Stimulated activated CD4-positive, alpha-beta T cell treated with anti-CD3 and anti-CD28 coated beads, Interleukin-2, amount 100 ng/mL, for 4 hours (primary cell): ENCODE results near the gene CIB1.
"Not testable (repeated sequence)": the region's sequence is repeated elsewhere in the genome, so short reads cannot be mapped to it uniquely, and the experiment has no call there.

ENCODE experiments used
- DNase-seq: peaks from one replicate; pipeline ENCODE4 v3.0.0-alpha.2; 2020; ENCODE audit warnings: low read depth

Gene CIB1

DNA sequence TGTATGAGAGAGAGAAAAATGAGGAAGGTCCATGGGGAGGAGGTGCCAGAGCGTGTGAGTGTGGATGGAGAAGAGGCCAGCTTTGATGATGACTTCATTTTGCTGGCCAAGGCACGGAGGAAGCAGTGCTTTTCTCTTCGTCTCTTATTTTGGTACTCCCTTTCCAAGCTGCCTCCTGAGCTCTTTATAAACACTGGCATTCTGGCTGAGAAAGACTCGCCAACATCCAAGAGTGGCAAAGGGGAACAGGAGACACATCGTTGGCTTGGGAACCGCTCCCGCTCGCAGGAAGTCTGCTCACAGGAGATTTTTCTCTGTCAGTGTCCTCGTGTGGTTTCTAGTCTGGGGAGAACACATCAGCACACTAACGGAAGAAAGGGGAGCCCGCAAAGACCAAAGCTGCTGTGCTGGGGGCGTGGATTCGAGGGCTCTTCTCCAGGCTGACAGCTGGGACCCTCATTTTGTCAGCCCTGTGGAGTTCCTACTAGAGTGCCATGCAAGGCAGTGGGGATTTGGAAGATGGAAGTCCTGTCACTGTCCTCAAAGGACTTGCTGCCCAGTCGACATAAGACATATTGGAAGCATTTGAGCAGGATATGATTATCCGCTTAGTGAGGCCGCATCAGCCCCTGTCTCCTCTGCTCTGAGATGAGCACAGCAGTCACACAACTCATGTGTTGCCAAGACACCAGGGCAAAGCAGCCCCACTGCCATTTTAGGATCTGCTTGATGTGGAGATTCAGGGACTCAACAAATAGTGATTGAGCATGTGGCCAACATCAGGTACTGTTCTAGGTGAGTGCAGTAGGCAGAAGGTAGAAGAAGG is 40.6 kb downstream of the CIB1 start:
- no peak for DNase-seq

DNA sequence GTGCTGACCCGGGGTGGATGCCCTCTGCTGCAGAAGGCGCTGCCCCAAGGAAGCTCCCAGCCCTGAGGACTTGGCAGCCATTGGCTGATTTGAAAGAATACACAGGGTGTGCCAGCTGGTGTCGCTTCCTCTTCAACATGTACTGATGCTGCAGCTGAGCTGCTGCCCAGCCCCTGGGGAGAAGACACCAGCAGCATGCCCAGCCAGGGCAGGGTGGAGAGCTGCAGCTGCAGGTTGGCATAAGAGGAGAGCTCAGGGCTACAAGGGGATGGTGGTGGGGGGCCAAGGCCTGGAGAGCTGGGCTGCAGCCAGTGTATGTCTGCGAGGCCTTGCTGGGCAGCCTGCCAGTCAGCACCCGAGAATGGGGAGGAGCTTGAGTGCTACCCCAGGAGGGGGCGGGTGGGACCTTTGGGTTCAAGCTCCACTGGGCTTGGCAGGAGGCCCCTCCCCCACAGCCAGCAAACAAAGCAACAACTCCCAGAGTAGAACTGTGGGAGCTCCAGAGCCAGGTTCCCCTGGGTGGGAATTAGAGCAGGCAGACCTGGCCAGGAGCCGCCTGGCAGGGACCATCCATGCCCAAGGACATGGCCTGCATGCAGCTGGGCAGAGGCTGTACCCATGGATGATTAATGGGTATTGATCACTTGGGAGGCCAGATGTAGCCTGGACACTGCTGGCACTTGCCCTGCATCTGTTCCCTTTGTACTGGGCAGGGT is 41.8 kb downstream of the CIB1 start:
- peak; percentile 3 for DNase-seq

DNA sequence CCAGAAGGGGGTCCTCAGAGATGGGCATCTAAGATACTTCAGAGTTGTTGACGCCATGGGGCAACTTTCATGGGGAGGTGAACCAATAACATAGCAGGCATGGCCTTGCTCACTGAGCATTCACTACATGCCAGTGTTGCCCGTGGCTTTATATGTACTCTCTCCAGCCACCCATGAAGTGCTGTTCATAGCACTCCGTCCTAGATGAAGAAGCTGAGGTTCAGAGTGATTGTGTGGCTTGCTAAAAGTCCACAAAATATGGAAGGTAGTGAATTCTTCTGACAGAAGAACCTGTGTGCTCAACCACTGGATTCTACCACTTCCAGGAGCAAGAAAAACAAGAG is 42.4 kb downstream of the CIB1 start:
- no peak for DNase-seq

DNA sequence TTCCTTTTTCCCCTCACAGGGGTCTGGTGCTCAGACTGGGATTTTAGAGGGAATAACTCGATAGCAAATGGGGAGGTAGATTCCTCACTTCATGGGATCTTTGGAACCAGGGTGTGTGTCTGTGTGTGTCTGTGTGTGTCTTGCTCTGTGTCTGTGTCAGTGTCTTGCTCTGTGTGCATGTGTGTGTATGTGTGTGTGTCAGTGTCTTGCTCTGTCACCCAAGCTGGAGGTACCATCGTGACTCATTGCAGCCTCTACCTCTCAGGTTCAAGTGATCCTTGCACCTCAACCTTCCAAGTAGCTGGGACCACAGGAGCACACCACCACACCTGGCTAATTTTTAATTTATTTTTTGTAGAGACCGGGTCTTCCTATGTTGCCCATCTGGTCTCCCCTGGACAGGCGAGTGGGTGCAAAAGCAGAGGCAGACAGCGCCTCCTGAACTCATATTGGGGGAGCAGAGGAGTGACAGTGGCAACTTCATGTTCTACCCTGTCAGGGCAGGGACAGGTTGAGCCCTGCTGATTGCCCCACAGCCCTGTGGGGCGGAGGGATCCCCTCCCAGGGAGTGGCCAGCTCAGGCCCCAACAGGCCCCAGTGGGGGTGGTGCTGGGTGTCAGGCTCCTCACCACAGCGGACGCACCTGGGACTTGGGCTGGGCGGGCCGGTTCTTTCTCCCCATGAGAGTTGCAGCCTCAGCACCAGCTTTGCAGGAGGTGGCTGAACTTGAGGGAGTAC is 43.0 kb downstream of the CIB1 start:
- no peak for DNase-seq

DNA sequence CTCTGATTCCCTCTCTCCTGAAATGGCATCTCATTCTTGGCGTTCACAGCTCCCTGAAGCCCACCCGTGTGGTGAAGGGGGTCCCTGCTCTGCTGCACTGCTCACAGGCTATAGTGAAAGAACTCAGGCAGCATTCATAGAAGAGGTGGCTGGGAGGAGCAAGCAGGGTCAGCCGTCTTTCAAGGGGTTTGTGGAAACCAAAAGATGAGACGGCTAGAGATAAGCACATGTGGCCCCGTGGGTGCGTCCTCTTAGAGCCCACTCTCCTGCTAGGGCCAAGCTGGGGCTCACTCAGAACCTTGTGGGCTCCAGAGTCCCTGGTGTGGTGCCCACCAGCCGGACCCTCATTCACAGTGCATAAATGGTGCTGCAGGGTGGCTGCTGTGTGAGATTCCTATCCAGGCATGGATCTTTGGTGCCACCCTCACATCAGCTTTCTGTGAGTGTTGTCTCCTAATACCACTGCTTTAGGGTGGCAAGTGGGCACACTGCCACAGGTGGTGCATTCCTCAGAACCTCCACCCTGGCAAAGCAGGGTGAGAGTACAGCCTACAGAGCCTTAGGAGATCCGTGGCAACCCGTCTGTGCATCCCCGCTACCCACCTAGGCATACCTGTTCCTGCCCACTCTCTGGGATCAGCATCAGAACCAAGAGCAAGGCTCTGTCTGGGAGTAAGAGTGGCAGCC is 43.8 kb downstream of the CIB1 start:
- DNase-seq = no peak

DNA sequence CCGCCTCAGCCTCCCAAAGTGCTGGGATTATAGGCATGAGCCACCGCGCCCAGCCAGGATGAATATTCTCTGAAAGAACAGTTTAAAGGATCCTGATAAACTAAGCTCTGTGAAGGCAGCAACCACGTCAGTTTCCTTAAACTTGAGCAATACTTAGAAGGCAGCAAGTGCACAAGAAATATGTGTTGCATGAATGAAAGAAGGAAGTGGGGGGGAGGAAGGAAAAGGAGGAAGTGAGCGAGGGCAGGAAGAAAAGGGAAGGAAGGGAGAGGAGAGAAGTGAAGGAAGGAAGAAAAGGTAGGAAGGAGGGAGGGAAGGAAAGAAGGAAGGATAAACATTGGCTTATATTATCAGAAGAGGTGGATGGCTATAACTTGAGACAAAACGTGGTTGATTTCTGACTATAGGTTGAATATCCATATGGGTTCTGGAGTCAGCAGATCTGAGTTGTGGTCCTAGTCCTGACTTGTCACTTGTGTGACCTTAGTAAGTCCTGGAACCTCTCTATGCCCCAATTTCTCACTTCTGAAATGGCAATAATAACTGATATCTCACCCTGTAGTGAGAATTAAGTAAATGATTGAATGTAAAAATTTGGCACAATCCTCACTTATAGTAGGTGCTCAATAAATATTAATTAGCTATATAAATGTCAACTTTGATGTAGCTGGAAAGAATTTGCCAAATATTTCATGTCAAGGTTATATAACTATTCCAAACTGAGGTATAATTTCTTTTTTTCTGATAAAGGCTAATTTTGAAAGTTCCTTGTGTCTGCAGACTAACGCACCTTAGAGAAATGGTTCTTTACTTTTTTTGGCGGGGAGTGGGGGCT is 44.6 kb downstream of the CIB1 start:
- no peak for DNase-seq

DNA sequence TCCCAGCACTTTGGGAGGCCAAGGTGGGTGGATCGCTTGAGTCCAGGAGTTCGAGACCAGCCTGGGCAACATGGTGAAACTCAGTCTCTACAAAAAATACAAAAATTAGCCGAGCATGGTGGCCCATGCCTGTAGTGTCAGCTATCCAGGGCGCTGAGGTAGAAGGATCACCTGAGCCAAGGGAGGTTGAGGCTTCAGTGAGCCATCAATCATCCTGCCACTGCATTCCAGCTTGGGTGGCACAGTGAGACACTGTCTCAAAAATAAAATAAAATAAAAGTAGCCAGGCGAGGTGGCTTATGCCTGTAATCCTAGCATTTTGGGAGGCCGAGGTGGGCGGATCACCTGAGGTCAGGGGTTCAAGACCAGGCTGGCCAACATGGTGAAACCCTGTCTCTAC is 45.7 kb downstream of the CIB1 start:
- DNase-seq = not testable (repeated sequence)

DNA sequence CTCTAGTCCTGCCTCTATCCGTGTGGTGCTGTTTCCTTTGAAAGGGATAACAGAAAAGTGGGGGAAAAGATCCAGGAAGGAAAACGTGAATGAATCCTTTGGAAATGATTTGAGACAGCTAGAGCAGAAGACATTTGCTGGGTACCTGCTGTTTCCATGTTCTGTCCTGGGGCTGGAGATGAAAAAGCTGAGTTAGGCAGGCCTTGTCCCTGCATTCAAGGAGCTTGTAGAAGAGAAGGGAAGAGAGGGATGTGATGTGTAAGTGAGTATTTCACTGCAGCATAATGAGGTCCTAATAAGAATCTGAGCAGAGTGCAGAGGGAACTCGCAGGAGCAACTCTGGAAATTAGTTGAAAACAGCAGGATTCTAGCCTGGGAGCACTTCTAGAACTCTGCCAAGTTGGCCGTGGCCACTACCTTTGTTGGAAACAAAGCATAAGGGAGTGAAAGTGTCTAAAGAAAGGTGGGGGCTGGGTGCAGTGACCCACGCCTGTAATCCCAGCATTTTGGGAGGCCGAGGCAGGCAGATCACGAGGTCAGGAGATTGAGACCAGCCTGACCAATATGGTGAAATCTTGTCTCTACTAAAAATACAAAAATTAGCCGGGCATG is 46.4 kb downstream of the CIB1 start:
- no peak for DNase-seq

DNA sequence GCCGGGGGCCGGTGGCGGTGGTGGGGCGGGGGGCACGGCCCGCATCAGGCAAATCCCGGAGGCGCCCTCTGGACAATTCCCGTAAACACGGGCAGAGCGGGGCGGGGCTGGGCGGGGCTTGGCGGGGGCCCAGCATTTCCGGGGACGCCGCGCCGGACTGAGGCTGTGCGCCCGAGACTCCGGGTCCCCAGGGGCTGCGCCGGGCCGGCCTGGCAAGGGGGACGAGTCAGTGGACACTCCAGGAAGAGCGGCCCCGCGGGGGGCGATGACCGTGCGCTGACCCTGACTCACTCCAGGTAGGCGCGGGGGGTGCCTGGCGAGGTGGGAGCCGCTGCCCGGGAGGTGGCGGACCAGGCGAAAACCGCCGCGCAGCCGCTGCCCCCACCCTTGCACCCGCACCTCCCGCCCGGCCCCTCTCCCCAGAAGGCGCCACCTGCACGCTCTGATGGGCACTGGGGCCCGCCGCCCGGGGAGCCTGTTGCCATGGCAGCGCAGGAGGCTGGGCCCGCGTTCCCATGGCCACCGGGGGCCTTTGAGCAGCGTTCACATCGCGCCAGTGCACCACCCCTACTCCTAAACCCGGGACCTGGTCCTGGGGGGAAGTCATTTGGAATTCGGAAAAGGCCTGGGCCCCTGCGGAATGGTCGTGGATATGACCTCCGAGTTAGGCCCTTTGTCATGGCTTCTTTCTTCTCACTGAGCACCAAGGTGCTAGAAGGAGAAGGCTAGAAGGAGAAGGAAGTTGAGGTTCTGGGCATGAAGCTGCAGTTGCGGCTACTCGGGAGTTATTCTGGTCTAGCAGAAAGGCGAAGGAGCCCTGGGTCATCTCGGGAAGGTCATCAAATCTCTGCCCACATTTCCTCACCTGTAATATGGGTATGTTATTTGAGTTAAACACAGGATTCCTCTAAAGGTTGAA is 48.7 kb downstream of the CIB1 start:
- peak; percentile 12 for DNase-seq

DNA sequence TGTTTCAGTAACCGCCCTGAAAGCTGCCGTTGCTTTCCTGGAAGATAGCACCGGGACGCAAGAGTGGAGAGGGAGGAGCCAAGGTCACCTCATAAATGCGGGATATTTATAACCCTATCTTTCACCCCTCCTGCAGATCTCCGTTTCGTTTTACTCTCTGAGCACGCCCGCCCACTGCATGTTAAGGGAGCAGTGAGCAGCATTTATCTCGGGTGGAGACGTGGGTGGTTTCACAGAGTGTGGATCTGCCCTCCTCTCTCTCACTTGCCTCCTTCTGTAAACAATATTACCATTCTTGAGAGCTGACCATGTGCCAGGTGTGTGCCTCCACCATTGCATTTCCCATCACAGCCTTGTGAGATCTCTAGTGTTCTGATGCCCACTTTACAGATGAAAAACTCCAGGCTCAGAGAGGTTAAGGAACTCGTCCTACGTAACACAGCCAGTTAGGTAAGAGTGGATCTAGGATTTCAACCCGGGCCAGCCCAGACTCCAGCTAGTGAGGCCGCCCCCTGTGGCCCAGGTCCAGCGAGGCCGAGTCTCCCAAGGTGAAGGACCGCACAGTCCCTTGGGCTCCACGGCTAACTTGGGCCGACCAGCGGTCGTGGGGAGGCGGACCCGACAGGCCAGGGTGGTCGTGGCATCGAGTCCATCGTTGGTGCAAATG is 49.5 kb downstream of the CIB1 start:
- DNase-seq = peak; percentile 26

DNA sequence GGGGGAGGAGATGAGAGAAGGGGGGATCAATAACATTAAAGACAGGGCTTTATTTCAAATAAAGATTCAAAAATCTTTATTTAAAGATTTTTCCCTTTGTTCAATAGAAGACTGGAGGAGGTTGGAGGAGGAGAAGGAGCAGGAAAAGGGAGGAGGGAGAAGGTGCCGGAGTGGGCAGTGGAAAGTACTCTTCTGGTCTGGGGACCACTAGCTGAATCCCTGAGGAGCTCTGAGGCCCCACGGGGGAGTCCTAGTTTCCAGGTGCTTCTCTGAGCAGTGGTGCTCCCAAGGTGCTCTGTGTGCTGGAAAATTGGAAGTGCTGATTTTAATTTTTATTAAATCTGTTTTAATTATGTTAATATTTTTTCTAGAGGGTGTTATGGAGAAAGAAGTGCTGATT is 52.0 kb downstream of the CIB1 start:
- no peak for DNase-seq
